HCT116 (cell line): ENCODE data around the gene DNAH9.

ENCODE experiments used
- CBX3 ChIP-seq: IDR thresholded peaks from 2 replicates; pipeline ENCODE4 v1.6.1; 2012; ENCODE audit warnings: low read depth
- CEBPB ChIP-seq: IDR thresholded peaks from 2 replicates; pipeline ENCODE4 v1.6.1; 2012; ENCODE audit warnings: low read depth
- EGR1 ChIP-seq: IDR thresholded peaks from 2 replicates; pipeline ENCODE4 v1.6.1; 2012; ENCODE audit warnings: low read depth
- EZH2 ChIP-seq: fragments of 200-600 bp; sonication (generic); IDR thresholded peaks from 2 replicates; pipeline ENCODE4 v1.6.1; 2017; ENCODE audit warnings: antibody characterized with exemption, mixed run types
- POLR2A ChIP-seq: IDR thresholded peaks from 2 replicates; pipeline ENCODE4 v1.7.0; 2011; ENCODE audit warnings: borderline replicate concordance; ENCODE audit not compliant: insufficient read depth, insufficient read length; ENCODE audit errors: extremely low read depth
- POLR2AphosphoS5 ChIP-seq: IDR thresholded peaks from 2 replicates; pipeline ENCODE4 v1.6.1; 2011; ENCODE audit warnings: mild to moderate bottlenecking, low read depth, low read length, moderate library complexity
- RAD21 ChIP-seq: IDR thresholded peaks from 2 replicates; pipeline ENCODE4 v1.6.1; 2012; ENCODE audit warnings: low read depth, mild to moderate bottlenecking
- YY1 ChIP-seq: IDR thresholded peaks from 2 replicates; pipeline ENCODE4 v1.6.1; 2011; ENCODE audit warnings: low read length, low read depth, moderate library complexity, mild to moderate bottlenecking; ENCODE audit not compliant: insufficient replicate concordance; ENCODE audit errors: extremely low read depth
- ZFX ChIP-seq: fragments of 450-650 bp; IDR thresholded peaks from 2 replicates; pipeline ENCODE4 v1.6.1; 2017
- ZNF274 ChIP-seq: fragments of 200-500 bp; sonication (Bioruptor generic); IDR thresholded peaks from 2 replicates; pipeline ENCODE4 v1.6.1; 2014; ENCODE audit warnings: mild to moderate bottlenecking, low read depth, low read length, inconsistent platforms
- TF ChIP-seq, protein P1 (sequence below): IDR thresholded peaks from 2 replicates; pipeline ENCODE4 v1.6.1; 2012
- TF ChIP-seq, protein P2 (sequence below), 3 experiments: fragments of 200-600 bp in 1 of 3; sonication (generic) in 1 of 3; IDR thresholded peaks in 2 of 3; conservative IDR thresholded peaks in 1 of 3; 2 replicates each; pipeline ENCODE4 v1.5.1; 2012 to 2017; ENCODE audit warnings: low read depth in 2 of 3, low read length in 2 of 3, antibody characterized with exemption in 1 of 3, borderline replicate concordance in 1 of 3, control low read depth in 1 of 3, mild to moderate bottlenecking in 1 of 3, mixed read lengths in 1 of 3, mixed run types in 1 of 3, moderate library complexity in 1 of 3; ENCODE audit not compliant: insufficient read depth in 1 of 3
- TF ChIP-seq, protein P3 (sequence below): IDR thresholded peaks from 2 replicates; pipeline ENCODE4 v1.6.1; 2012
- TF ChIP-seq, protein P4 (sequence below): IDR thresholded peaks from 2 replicates; pipeline ENCODE4 v1.6.1; 2011; ENCODE audit warnings: mild to moderate bottlenecking, low read length, moderate library complexity; ENCODE audit not compliant: insufficient replicate concordance; ENCODE audit errors: extremely low read depth

DNA sequence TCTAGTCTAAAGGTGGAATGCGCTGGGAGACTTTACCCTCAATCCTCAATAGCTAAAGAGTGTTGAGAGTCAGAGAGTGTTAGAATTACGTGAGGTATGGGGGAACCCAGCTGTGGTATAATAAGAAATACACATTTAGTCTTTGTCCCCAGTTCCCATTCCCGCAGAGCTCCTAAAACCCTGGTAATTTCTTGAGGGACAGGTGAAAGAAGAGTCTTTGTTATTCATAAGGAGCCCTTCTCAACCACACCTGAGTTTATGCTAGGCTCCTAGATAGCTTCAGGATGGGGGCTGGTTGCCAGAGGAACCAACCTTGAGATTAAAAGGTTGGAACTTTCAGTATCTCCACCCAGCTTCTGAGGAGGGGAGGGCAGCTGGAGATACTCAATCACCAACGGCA lies 393.2 kb downstream of the DNAH9 start:
- TF ChIP-seq, protein P1, sequence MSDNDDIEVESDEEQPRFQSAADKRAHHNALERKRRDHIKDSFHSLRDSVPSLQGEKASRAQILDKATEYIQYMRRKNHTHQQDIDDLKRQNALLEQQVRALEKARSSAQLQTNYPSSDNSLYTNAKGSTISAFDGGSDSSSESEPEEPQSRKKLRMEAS = no peak
- TF ChIP-seq RAD21 (no peak), EGR1 (no peak), POLR2A (no peak), CBX3 (no peak), EZH2 (no peak), CEBPB (no peak), ZNF274 (no peak), POLR2AphosphoS5 (no peak), ZFX (no peak), YY1 (no peak)
- TF ChIP-seq, protein P2, sequence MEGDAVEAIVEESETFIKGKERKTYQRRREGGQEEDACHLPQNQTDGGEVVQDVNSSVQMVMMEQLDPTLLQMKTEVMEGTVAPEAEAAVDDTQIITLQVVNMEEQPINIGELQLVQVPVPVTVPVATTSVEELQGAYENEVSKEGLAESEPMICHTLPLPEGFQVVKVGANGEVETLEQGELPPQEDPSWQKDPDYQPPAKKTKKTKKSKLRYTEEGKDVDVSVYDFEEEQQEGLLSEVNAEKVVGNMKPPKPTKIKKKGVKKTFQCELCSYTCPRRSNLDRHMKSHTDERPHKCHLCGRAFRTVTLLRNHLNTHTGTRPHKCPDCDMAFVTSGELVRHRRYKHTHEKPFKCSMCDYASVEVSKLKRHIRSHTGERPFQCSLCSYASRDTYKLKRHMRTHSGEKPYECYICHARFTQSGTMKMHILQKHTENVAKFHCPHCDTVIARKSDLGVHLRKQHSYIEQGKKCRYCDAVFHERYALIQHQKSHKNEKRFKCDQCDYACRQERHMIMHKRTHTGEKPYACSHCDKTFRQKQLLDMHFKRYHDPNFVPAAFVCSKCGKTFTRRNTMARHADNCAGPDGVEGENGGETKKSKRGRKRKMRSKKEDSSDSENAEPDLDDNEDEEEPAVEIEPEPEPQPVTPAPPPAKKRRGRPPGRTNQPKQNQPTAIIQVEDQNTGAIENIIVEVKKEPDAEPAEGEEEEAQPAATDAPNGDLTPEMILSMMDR (IDR thresholded peaks at IDR 0.05 in 2 of 3, conservative IDR thresholded peaks at IDR 0.05 in 1 of 3; ENCODE audit: borderline replicate concordance in 1 of 3, insufficient read depth in 1 of 3, low read depth in 2 of 3, low read length in 2 of 3) = no peak
- TF ChIP-seq, protein P3, sequence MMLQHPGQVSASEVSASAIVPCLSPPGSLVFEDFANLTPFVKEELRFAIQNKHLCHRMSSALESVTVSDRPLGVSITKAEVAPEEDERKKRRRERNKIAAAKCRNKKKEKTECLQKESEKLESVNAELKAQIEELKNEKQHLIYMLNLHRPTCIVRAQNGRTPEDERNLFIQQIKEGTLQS = no peak
- TF ChIP-seq, protein P4, sequence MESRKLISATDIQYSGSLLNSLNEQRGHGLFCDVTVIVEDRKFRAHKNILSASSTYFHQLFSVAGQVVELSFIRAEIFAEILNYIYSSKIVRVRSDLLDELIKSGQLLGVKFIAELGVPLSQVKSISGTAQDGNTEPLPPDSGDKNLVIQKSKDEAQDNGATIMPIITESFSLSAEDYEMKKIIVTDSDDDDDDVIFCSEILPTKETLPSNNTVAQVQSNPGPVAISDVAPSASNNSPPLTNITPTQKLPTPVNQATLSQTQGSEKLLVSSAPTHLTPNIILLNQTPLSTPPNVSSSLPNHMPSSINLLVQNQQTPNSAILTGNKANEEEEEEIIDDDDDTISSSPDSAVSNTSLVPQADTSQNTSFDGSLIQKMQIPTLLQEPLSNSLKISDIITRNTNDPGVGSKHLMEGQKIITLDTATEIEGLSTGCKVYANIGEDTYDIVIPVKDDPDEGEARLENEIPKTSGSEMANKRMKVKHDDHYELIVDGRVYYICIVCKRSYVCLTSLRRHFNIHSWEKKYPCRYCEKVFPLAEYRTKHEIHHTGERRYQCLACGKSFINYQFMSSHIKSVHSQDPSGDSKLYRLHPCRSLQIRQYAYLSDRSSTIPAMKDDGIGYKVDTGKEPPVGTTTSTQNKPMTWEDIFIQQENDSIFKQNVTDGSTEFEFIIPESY = no peak
